Duodenal mucosa (tissue), 2 donors: Measurements from ENCODE around the gene MYO1G.
"Not testable (repeated sequence)": the region's sequence is repeated elsewhere in the genome, so short reads cannot be mapped to it uniquely, and the experiment has no call there.

Experiments
- H3K27ac ChIP-seq: one replicate; pipeline ENCODE4 v1.7.0; 2013; ENCODE audit warnings: low read depth, low read length
- H3K27me3 ChIP-seq, 2 donors: one replicate each; pipeline ENCODE4 v1.7.0; 2013; ENCODE audit warnings: low read length in 2 of 2, control low read depth in 1 of 2; ENCODE audit not compliant: insufficient read depth in 2 of 2, control insufficient read depth in 1 of 2
- H3K36me3 ChIP-seq, 2 donors: one replicate each; pipeline ENCODE4 v1.7.0; 2013; ENCODE audit warnings: low read length in 2 of 2, control low read depth in 1 of 2; ENCODE audit not compliant: insufficient read depth in 2 of 2, control insufficient read depth in 1 of 2
- H3K4me1 ChIP-seq, 2 donors: one replicate each; pipeline ENCODE4 v1.7.0; 2013; ENCODE audit warnings: low read length in 2 of 2, control low read depth in 1 of 2; ENCODE audit not compliant: insufficient read depth in 2 of 2, control insufficient read depth in 1 of 2
- H3K4me3 ChIP-seq, 2 donors: one replicate each; pipeline ENCODE4 v1.7.0; 2013; ENCODE audit warnings: low read length in 2 of 2, low read depth in 1 of 2
- H3K9ac ChIP-seq, 2 donors: one replicate each; pipeline ENCODE4 v1.7.0; 2013; ENCODE audit warnings: low read length in 2 of 2, low read depth in 1 of 2
- H3K9me3 ChIP-seq, 2 donors: one replicate each; pipeline ENCODE4 v1.7.0; 2013; ENCODE audit warnings: low read length in 2 of 2, control low read depth in 1 of 2; ENCODE audit not compliant: control insufficient read depth in 1 of 2

MYO1G gene

DNA sequence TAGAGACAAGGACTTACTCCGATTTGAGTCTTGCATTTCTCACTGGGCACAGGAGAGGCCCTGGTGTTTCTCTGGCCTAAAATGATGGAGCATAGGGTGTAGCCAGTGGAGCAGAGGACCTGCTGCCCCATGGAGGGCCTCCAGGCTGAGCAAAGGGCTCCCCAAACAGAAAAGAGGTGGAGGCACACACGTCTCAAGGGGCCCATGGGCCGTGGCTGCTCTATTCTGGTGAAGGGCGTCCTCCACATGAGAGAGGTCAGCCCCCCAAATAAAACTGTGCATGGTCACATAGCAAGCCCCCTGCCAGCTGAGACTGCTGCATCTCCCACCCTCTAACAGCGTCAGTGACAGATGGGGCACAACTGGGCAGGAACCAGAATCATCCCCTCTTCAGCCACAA is 41.4 kb downstream of the MYO1G start:
- Histone ChIP-seq H3K9ac (no peak overlapping the region), H3K27ac (no peak overlapping the region), H3K4me3 (no peak overlapping the region), H3K36me3 (no peaks in the 10 kb centered on the region), H3K27me3 (no peaks in the 10 kb centered on the region), H3K9me3 (no peaks in the 10 kb centered on the region), H3K4me1 (no peaks in the 10 kb centered on the region)

- Histone ChIP-seq H3K9me3 (no peaks in the 10 kb centered on the region), H3K4me1 (no peaks in the 10 kb centered on the region), H3K36me3 (no peaks in the 10 kb centered on the region), H3K4me3 (no peak overlapping the region), H3K27me3 (no peaks in the 10 kb centered on the region), H3K27ac (no peak overlapping the region), H3K9ac (no peak overlapping the region)
Measured at GRCh38 chr7:44936322-44936721, 42.5 kb downstream of the MYO1G start.

DNA sequence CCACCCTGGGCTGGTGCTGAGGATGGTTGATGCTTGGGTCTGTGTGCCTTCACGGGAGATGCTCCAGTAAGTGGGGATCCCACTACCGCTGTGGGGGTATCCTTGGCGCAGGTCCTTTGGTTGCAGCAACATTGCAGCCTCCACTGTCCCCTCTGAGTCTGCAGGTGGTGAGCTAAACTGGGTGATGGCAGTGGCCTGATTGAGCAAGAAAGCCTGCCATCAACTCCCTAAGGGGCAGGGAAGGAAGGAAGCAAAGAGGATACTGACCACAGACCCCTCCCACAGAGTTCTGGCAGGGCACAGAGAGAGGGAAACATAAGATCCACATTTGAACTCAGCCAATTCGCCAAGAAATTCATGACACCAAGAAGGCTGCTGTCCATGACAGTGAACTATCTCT is 43.2 kb downstream of the MYO1G start:
- no peaks in the 10 kb centered on the region for H3K27me3 ChIP-seq
- no peak overlapping the region for H3K9ac ChIP-seq
- no peak overlapping the region for H3K4me3 ChIP-seq
- H3K4me1 ChIP-seq, result no peaks in the 10 kb centered on the region
- no peaks in the 10 kb centered on the region for H3K9me3 ChIP-seq
- H3K36me3 ChIP-seq, result no peaks in the 10 kb centered on the region
- H3K27ac ChIP-seq, result no peak overlapping the region

DNA sequence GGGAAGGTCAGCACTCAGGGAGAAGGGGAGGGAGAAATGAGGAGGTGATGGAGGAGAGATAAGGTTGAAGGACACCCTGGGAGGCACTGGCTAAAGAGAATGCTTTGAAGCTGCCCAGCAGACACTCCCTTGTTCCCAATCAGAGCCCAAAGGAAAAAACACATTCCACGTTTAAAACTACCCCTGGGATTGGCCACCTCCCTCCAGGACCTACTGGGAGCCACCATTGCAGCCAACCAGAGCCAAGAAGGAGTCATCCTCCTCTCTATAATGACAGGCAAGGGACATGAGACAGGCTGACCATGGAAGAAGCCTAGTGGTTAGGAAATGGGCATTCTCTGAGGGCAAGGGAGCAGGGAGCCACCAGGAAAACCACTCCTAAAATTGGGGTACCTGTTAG is 43.8 kb downstream of the MYO1G start:
- no peak overlapping the region for H3K4me3 ChIP-seq
- H3K27ac ChIP-seq, result no peak overlapping the region
- no peaks in the 10 kb centered on the region for H3K27me3 ChIP-seq
- no peaks in the 10 kb centered on the region for H3K36me3 ChIP-seq
- no peaks in the 10 kb centered on the region for H3K4me1 ChIP-seq
- no peak overlapping the region for H3K9ac ChIP-seq
- no peaks in the 10 kb centered on the region for H3K9me3 ChIP-seq

DNA sequence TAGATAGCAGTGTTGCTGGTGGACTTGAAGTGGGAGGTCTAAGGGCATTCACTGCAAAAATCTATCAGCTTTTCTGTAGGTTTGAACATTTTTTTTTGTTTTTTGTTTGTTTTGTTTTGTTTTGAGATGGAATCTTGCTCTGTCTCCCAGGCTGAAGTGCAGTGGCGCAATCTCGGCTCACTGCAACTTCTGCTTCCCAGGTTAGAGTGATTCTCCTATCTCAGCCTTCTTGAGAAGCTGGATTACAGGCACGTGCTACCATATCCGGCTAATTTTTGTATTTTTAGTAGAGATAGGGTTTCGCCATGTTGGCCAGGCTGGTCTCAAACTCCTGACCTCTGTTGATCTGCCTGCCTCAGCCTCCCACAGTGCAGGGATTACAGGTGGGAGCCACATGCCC is 44.3 kb downstream of the MYO1G start:
- H3K27me3 ChIP-seq, H3K36me3 ChIP-seq, H3K9me3 ChIP-seq, H3K9ac ChIP-seq, H3K4me1 ChIP-seq, H3K27ac ChIP-seq, H3K4me3 ChIP-seq: not testable (repeated sequence)

DNA sequence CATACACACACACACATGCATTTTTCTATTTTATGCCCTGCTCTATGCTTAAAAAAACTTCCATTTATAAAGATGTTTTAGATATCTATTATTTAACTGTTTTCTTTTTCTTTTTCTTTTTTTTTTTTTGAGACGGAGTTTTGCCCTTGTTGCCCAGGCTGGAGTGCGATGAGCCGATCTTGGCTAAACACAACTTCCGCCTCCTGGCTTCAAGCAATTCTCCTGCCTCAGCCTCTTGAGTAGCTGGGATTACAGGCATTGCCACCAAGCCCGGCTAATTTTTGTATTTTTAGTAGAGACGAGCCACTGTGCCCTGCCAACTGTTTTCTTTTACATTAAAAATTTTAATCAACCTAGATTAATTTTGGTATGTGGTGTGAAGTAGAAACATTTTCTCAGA is 47.9 kb downstream of the MYO1G start:
- Histone ChIP-seq H3K9ac (no peak overlapping the region), H3K4me1 (no peaks in the 10 kb centered on the region), H3K4me3 (no peak overlapping the region), H3K27me3 (peaks cover 0 to 4% of the 10 kb centered on the region in 2 donors), H3K36me3 (no peaks in the 10 kb centered on the region), H3K27ac (no peak overlapping the region), H3K9me3 (no peaks in the 10 kb centered on the region)

GRCh38 chr7:44922351-44922694 is 56.5 kb downstream of the MYO1G start:
- no peak overlapping the region for H3K27ac ChIP-seq
- H3K36me3 ChIP-seq, result no peaks in the 10 kb centered on the region
- H3K27me3 ChIP-seq, result peaks cover 0 to 4% of the 10 kb centered on the region in 2 donors
- H3K9ac ChIP-seq, result no peak overlapping the region
- H3K4me1 ChIP-seq, result no peaks in the 10 kb centered on the region
- no peak overlapping the region for H3K4me3 ChIP-seq
- H3K9me3 ChIP-seq, result no peaks in the 10 kb centered on the region

- H3K27me3 ChIP-seq, result peaks cover 0 to 3% of the 10 kb centered on the region in 2 donors
- H3K27ac ChIP-seq, result no peak overlapping the region
- no peak overlapping the region for H3K4me3 ChIP-seq
- H3K9me3 ChIP-seq, result no peaks in the 10 kb centered on the region
- no peaks in the 10 kb centered on the region for H3K4me1 ChIP-seq
- H3K9ac ChIP-seq, result no peak overlapping the region
- H3K36me3 ChIP-seq, result no peaks in the 10 kb centered on the region
Measured at GRCh38 chr7:44921607-44922350, 57.0 kb downstream of the MYO1G start.

GRCh38 chr7:44920119-44920518 is 58.7 kb downstream of the MYO1G start:
- Histone ChIP-seq H3K27me3 (no peaks in the 10 kb centered on the region), H3K27ac (no peak overlapping the region), H3K36me3 (no peaks in the 10 kb centered on the region), H3K4me3 (no peak overlapping the region), H3K9me3 (no peaks in the 10 kb centered on the region), H3K4me1 (no peaks in the 10 kb centered on the region), H3K9ac (no peak overlapping the region)

DNA sequence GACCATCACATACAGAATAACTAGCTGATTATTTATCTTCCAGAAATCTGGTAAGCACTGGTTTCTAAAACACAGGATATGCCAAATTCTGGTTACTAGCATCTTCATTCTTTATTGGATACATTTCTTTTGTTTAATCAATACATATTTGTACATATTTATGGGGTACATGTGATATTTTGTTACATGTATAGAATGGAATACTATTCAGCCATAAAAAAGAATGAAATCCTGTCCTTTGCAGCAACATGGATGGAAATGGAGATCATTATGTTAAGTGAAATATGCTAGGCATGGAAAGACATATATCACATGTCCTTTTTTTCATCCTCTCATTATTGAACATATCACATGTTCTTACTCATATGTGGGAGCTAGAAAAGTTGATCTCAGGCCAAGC is 60.8 kb downstream of the MYO1G start:
- no peaks in the 10 kb centered on the region for H3K4me1 ChIP-seq
- H3K4me3 ChIP-seq, result no peak overlapping the region
- no peaks in the 10 kb centered on the region for H3K9me3 ChIP-seq
- H3K27ac ChIP-seq, result no peak overlapping the region
- no peaks in the 10 kb centered on the region for H3K36me3 ChIP-seq
- no peak overlapping the region for H3K9ac ChIP-seq
- no peaks in the 10 kb centered on the region for H3K27me3 ChIP-seq

DNA sequence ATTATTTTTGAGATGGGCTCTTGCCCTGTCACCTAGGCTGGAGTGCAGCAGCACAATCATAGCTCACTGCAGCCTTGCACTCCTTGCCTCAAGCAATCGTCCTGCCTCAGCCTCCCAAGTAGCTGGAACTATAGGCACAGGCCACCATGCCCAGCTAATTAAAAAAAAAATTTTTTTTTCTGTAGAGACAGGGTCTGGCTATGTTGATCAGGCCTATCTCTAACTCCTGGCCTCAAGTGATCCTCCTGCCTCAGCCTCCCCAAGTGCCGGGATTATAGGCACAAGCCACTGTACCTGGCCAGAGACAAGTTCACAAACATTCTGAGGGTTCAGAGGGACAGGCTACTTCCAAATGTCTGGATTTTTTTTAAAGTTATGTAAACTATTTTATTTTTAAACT is 61.4 kb downstream of the MYO1G start:
- Histone ChIP-seq H3K9me3 (no peaks in the 10 kb centered on the region), H3K4me1 (no peaks in the 10 kb centered on the region), H3K27ac (no peak overlapping the region), H3K36me3 (no peaks in the 10 kb centered on the region), H3K27me3 (no peaks in the 10 kb centered on the region), H3K4me3 (no peak overlapping the region), H3K9ac (no peak overlapping the region)
